ENCODE data around the gene HLCS. TPM values are rescaled to one million over a fixed set of nuclear protein-coding genes. Genes with fewer than 3 reads are reported as not detected.

Gene HLCS
- total RNA-seq, 1 donor from 2014 or later: 10.7 TPM

DNA sequence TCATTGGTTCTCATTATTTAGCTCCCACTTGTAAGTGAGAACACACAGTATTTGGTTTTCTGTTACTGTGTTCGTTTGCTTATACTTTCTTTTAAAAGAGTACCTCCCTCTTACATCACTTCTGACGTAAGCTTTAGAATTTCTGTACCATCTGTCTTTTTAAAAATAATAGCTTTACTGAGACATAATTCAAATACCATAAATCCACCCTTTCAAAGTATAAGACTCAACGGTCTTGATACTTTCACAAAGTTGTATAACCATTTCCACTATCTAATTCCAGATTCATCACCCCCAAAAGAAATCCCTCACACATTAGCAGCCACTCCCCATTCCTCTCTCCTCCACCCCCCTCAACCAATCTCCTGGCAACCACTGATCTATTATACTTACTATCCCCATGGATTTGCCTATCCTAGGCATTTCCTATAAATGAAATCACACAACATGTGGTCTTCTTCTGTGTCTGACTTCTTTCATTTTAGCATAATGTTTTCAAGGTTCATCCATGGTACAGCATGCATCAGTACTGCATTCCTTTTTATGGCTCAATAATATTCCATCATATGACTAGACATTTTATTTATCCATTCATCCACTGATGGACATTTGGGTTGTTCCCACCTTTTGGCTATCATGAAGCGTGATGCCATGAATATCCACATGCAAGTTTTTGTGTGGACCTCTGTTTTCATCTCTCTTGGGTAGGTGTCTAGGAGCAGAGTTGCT lies 104.7 kb downstream of the HLCS start:
- no peaks in the 10 kb centered on the region for H3K9me3 ChIP-seq
- no peaks in the 10 kb centered on the region for H3K4me1 ChIP-seq
- H3K27ac ChIP-seq: no peak overlapping the region
- intact Hi-C loops (cut with DNase I): no loop called here
- H3K4me3 ChIP-seq: no peak overlapping the region
- TF ChIP-seq, protein P1, sequence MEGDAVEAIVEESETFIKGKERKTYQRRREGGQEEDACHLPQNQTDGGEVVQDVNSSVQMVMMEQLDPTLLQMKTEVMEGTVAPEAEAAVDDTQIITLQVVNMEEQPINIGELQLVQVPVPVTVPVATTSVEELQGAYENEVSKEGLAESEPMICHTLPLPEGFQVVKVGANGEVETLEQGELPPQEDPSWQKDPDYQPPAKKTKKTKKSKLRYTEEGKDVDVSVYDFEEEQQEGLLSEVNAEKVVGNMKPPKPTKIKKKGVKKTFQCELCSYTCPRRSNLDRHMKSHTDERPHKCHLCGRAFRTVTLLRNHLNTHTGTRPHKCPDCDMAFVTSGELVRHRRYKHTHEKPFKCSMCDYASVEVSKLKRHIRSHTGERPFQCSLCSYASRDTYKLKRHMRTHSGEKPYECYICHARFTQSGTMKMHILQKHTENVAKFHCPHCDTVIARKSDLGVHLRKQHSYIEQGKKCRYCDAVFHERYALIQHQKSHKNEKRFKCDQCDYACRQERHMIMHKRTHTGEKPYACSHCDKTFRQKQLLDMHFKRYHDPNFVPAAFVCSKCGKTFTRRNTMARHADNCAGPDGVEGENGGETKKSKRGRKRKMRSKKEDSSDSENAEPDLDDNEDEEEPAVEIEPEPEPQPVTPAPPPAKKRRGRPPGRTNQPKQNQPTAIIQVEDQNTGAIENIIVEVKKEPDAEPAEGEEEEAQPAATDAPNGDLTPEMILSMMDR (IDR thresholded peaks at IDR 0.05): no peak
- H3K27me3 ChIP-seq: no peaks in the 10 kb centered on the region
- no peaks in the 10 kb centered on the region for H3K36me3 ChIP-seq
- no peak for DNase-seq (ENCODE audit: low spot score in 2 of 2)

- no peak overlapping the region for H3K4me3 ChIP-seq
- TF ChIP-seq, protein P1 (IDR thresholded peaks at IDR 0.05): no peak
- H3K4me1 ChIP-seq: no peaks in the 10 kb centered on the region
- H3K36me3 ChIP-seq: no peaks in the 10 kb centered on the region
- H3K9me3 ChIP-seq: no peaks in the 10 kb centered on the region
- intact Hi-C loops (cut with DNase I): no loop called here
- H3K27me3 ChIP-seq: no peaks in the 10 kb centered on the region
- DNase-seq (ENCODE audit: low spot score in 2 of 2): no peak
- H3K27ac ChIP-seq: no peak overlapping the region
These were observed 105.5 kb downstream of the HLCS start for GRCh38 chr21:36860736-36861594.

- Histone ChIP-seq H3K4me1 (no peaks in the 10 kb centered on the region), H3K4me3 (no peak overlapping the region), H3K9me3 (no peaks in the 10 kb centered on the region), H3K27me3 (no peaks in the 10 kb centered on the region), H3K36me3 (no peaks in the 10 kb centered on the region), H3K27ac (no peak overlapping the region)
- TF ChIP-seq, protein P1 (IDR thresholded peaks at IDR 0.05): no peak
- DNase-seq (ENCODE audit: low spot score in 2 of 2): peak; percentile 30 to 70
- intact Hi-C loops (cut with DNase I): no loop called here
These were observed 106.5 kb downstream of the HLCS start for GRCh38 chr21:36859744-36860501.

DNA sequence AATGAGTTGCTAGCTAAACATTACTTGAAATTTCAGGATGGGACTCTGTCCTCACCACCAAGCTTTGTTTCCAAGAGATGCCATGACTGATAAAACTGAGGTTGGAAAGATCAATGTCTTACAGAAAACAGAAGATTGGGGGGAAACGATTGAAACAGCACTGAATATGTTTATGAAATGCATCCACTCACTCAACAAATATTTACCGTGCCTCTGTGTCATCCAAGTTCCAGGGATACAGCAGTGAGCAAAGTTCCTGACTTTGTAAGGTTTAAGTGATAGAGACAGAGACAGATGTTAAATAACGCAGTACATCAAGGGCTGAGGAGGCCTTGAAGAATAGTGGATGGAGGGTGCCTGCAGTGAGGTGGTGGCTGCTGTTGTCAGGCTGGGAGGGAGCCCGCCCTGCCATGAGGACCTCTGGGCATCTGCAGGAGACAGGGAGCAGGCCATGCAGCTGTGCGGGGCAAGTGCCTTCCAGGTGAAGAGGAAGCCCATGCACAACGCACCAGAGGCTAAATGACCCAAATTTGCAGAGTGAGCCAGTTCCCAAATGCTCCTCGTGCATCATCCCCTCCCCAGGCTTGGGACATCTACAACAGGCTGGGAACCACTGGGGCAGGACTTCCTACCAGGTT lies 108.0 kb downstream of the HLCS start:
- Histone ChIP-seq H3K27me3 (no peaks in the 10 kb centered on the region), H3K36me3 (no peaks in the 10 kb centered on the region), H3K27ac (no peak overlapping the region), H3K4me1 (no peaks in the 10 kb centered on the region), H3K4me3 (no peak overlapping the region), H3K9me3 (no peaks in the 10 kb centered on the region)
- no peak for DNase-seq (ENCODE audit: low spot score in 2 of 2)
- TF ChIP-seq, protein P1 (IDR thresholded peaks at IDR 0.05): no peak
- intact Hi-C loops (cut with DNase I): no loop called here

DNA sequence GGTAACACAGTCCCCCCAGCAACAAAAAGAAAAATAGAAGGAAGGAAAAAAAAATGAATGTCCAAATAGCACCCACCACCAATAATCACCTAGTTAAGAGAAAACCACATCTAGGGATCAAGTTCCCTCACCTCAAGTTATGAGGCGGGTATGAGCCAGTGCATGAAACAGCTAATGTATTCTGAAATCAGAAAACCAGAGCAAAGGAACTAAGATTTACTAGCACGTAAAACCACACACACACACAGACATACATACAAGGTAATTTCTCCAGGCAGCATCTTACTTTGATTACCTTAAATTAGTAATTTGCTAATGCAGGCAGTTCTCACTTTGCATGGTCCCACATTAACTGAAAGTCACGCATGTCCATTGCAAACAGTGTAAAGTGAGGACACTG lies 109.8 kb downstream of the HLCS start:
- H3K27ac ChIP-seq: no peak overlapping the region
- TF ChIP-seq, protein P1 (IDR thresholded peaks at IDR 0.05): no peak
- DNase-seq (ENCODE audit: low spot score in 2 of 2): no peak

More for the DNA sequence above, 109.8 kb downstream of the HLCS start:
- Histone ChIP-seq H3K9me3 (no peaks in the 10 kb centered on the region), H3K27me3 (no peaks in the 10 kb centered on the region), H3K4me1 (no peaks in the 10 kb centered on the region), H3K4me3 (no peak overlapping the region), H3K36me3 (no peaks in the 10 kb centered on the region)
- intact Hi-C loops (cut with DNase I): no loop called here

Data from ascending aorta (tissue), 2 donors.